SK-N-SH (cell line): ENCODE data around the gene TMEM198.

Experiments used
- MAX ChIP-seq: IDR thresholded peaks from 2 replicates; pipeline ENCODE4 v1.4.0; 2012; ENCODE audit warnings: low read depth
- MEF2A ChIP-seq: IDR thresholded peaks from 2 replicates; pipeline ENCODE4 v1.4.0; 2012; ENCODE audit warnings: low read depth, borderline replicate concordance
- MXI1 ChIP-seq: IDR thresholded peaks from 2 replicates; pipeline ENCODE4 v1.6.1; 2012; ENCODE audit warnings: mild to moderate bottlenecking, low read depth, low read length, improper control_type of control experiment
- PBX3 ChIP-seq: IDR thresholded peaks from 2 replicates; pipeline ENCODE4; 2012
- RAD21 ChIP-seq: IDR thresholded peaks from 2 replicates; pipeline ENCODE4 v1.6.1; 2012; ENCODE audit warnings: mild to moderate bottlenecking, low read length
- REST ChIP-seq: IDR thresholded peaks from 2 replicates; pipeline ENCODE4 v1.6.1; 2012; ENCODE audit warnings: mild to moderate bottlenecking, low read depth, low read length, moderate library complexity
- SIN3A ChIP-seq: IDR thresholded peaks from 2 replicates; pipeline ENCODE4 v1.6.1; 2012; ENCODE audit warnings: low read depth, mild to moderate bottlenecking, low read length, moderate library complexity, borderline replicate concordance
- SMC3 ChIP-seq: IDR thresholded peaks from 2 replicates; pipeline ENCODE4 v1.6.1; 2012; ENCODE audit warnings: low read depth, low read length, improper control_type of control experiment
- TAF1 ChIP-seq: IDR thresholded peaks from 2 replicates; pipeline ENCODE4 v1.6.1; 2012; ENCODE audit warnings: low read depth, mild to moderate bottlenecking, low read length, moderate library complexity, borderline replicate concordance
- TCF12 ChIP-seq: IDR thresholded peaks from 2 replicates; pipeline ENCODE4 v1.4.0; 2012
- TF ChIP-seq, protein P1 (sequence below): fragments of 200-600 bp; sonication (generic); IDR thresholded peaks from 2 replicates; pipeline ENCODE4 v1.6.1; 2017; ENCODE audit warnings: antibody characterized with exemption, mild to moderate bottlenecking, moderate library complexity
- TF ChIP-seq, protein P2 (sequence below): IDR thresholded peaks from 2 replicates; pipeline ENCODE4 v1.4.0; 2012; ENCODE audit warnings: low read depth, borderline replicate concordance

DNA sequence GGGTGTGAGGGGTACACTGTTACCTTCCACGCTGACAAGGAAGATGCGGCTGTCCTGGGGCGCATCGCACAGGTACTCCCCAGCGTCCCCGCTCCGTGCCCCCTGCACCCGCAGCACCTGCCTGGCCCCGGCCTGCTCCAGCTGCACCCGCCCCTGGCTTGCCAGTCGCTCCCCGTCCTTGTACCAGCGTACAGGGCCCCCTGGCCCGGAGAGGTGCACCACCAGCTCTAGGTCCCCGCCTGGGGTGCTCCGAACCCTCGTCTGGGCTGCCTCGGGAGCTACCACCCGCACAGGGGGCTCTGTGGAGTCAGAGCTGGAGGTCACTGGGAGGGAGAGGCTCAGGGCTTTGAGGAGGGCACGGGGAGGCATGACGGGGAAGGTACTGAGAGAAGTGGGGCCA is 13.5 kb downstream of the TMEM198 start:
- TF ChIP-seq, protein P1, sequence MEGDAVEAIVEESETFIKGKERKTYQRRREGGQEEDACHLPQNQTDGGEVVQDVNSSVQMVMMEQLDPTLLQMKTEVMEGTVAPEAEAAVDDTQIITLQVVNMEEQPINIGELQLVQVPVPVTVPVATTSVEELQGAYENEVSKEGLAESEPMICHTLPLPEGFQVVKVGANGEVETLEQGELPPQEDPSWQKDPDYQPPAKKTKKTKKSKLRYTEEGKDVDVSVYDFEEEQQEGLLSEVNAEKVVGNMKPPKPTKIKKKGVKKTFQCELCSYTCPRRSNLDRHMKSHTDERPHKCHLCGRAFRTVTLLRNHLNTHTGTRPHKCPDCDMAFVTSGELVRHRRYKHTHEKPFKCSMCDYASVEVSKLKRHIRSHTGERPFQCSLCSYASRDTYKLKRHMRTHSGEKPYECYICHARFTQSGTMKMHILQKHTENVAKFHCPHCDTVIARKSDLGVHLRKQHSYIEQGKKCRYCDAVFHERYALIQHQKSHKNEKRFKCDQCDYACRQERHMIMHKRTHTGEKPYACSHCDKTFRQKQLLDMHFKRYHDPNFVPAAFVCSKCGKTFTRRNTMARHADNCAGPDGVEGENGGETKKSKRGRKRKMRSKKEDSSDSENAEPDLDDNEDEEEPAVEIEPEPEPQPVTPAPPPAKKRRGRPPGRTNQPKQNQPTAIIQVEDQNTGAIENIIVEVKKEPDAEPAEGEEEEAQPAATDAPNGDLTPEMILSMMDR, result no peak
- TF ChIP-seq SIN3A (no peak), RAD21 (no peak), MAX (no peak), MEF2A (no peak), TCF12 (no peak), PBX3 (no peak), MXI1 (no peak), REST (no peak), SMC3 (no peak), TAF1 (no peak)
- TF ChIP-seq, protein P2, sequence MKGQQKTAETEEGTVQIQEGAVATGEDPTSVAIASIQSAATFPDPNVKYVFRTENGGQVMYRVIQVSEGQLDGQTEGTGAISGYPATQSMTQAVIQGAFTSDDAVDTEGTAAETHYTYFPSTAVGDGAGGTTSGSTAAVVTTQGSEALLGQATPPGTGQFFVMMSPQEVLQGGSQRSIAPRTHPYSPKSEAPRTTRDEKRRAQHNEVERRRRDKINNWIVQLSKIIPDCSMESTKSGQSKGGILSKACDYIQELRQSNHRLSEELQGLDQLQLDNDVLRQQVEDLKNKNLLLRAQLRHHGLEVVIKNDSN, result no peak
